HG03280 (cell line): Measurements from ENCODE around the gene CDKN2B.

Experiments
- ATAC-seq: cut with Tn5 transposase; IDR thresholded peaks from one replicate; pipeline ENCODE4 v1.9.1; 2021; ENCODE audit warnings: mild to moderate bottlenecking, moderate library complexity; ENCODE audit not compliant: unreplicated experiment

CDKN2B gene

GRCh38 chr9:21995006-21995665 lies 14.0 kb downstream of the CDKN2B start:
- ATAC-seq, result peak; percentile 88

- peak; percentile 41 for ATAC-seq
These were observed 14.5 kb downstream of the CDKN2B start, which contains the start of gene CDKN2B-AS1 for GRCh38 chr9:21994556-21995005. Gene CDKN2B-AS1 (plus strand): TSS chr9:21994791.

- peak; percentile 44 for ATAC-seq
These were observed 15.1 kb downstream of the CDKN2B start, which contains the start of gene CDKN2A for GRCh38 chr9:21993893-21994555. Gene CDKN2A (minus strand): TSS chr9:21994392.

- ATAC-seq, result no peak
These were observed 16.1 kb downstream of the CDKN2B start for GRCh38 chr9:21993007-21993406.

GRCh38 chr9:21991072-21991959 lies 17.8 kb downstream of the CDKN2B start:
- ATAC-seq, result no peak

GRCh38 chr9:21989440-21990189 lies 19.5 kb downstream of the CDKN2B start:
- ATAC-seq, result no peak

GRCh38 chr9:21988056-21988990 lies 20.8 kb downstream of the CDKN2B start:
- no peak for ATAC-seq

GRCh38 chr9:21985964-21986667 lies 23.0 kb downstream of the CDKN2B start:
- no peak for ATAC-seq

- no peak for ATAC-seq
These were observed 25.0 kb downstream of the CDKN2B start for GRCh38 chr9:21984101-21984500.

- ATAC-seq, result no peak
These were observed 25.6 kb downstream of the CDKN2B start for GRCh38 chr9:21983561-21983935.

- no peak for ATAC-seq
These were observed 26.1 kb downstream of the CDKN2B start for GRCh38 chr9:21982861-21983560.

- no peak for ATAC-seq
These were observed 26.7 kb downstream of the CDKN2B start for GRCh38 chr9:21982391-21982790.

- no peak for ATAC-seq
These were observed 32.7 kb downstream of the CDKN2B start for GRCh38 chr9:21976334-21976875.

- no peak for ATAC-seq
These were observed 34.2 kb downstream of the CDKN2B start for GRCh38 chr9:21974722-21975409.

GRCh38 chr9:21974343-21974721 lies 34.8 kb downstream of the CDKN2B start:
- ATAC-seq, result no peak

GRCh38 chr9:21972361-21972760 lies 36.7 kb downstream of the CDKN2B start:
- ATAC-seq, result no peak

- no peak for ATAC-seq
These were observed 38.1 kb downstream of the CDKN2B start for GRCh38 chr9:21970800-21971640.
